Effector CD8-positive, alpha-beta T cell (primary cell): ENCODE measurements around the gene ANO8.
"Not testable (repeated sequence)": the region's sequence is repeated elsewhere in the genome, so short reads cannot be mapped to it uniquely, and the experiment has no call there.

ENCODE experiments used
- DNase-seq: peaks from one replicate; lab custom pipeline; 2025; lab: John Stamatoyannopoulos, UW

ANO8 gene

GRCh38 chr19:17309198-17309964, 25.3 kb downstream of the ANO8 start, which contains the start of gene DDA1:
TSS of gene DDA1 (plus strand) at chr19:17309563. CDS start at chr19:17309655, 92 bp downstream.
- DNase-seq: peak; percentile 98

- no peak for DNase-seq
Observed at GRCh38 chr19:17307876-17308377, 26.7 kb downstream of the ANO8 start.

- DNase-seq: no peak
Observed at GRCh38 chr19:17306285-17306714, 28.4 kb downstream of the ANO8 start.

GRCh38 chr19:17305517-17306284, 29.0 kb downstream of the ANO8 start, which contains the start of gene MRPL34:
TSS of gene MRPL34 (plus strand) at chr19:17305872. CDS start at chr19:17305893, 21 bp downstream.
- peak; percentile 87 for DNase-seq

GRCh38 chr19:17305216-17305516, 29.5 kb downstream of the ANO8 start:
- DNase-seq: no peak

- DNase-seq: no peak
Observed at GRCh38 chr19:17304386-17305215, 30.1 kb downstream of the ANO8 start.

GRCh38 chr19:17303940-17304267, 30.8 kb downstream of the ANO8 start:
- DNase-seq: no peak

GRCh38 chr19:17303167-17303939, 31.3 kb downstream of the ANO8 start, which contains the start of gene ABHD8:
TSS of gene ABHD8 (minus strand) at chr19:17303425. CDS start at chr19:17301616, 1,809 bp downstream.
- DNase-seq: peak; percentile 92

- DNase-seq: peak; percentile 45
Observed at GRCh38 chr19:17302391-17303166, 32.1 kb downstream of the ANO8 start.

GRCh38 chr19:17300992-17301619, 33.5 kb downstream of the ANO8 start:
- DNase-seq: no peak

GRCh38 chr19:17296976-17297375, 37.7 kb downstream of the ANO8 start:
- no peak for DNase-seq

GRCh38 chr19:17296273-17296672, 38.4 kb downstream of the ANO8 start:
- no peak for DNase-seq

GRCh38 chr19:17295551-17295950, 39.1 kb downstream of the ANO8 start:
- DNase-seq: not testable (repeated sequence)

- peak; percentile 37 for DNase-seq
Observed at GRCh38 chr19:17294051-17294891, 40.4 kb downstream of the ANO8 start.

- DNase-seq: no peak
Observed at GRCh38 chr19:17293605-17294004, 41.0 kb downstream of the ANO8 start.

- peak; percentile 76 for DNase-seq
Observed at GRCh38 chr19:17292301-17293074, 42.2 kb downstream of the ANO8 start.

- DNase-seq: peak; percentile 6
Observed at GRCh38 chr19:17289489-17289888, 45.2 kb downstream of the ANO8 start.

GRCh38 chr19:17286752-17287151, 47.9 kb downstream of the ANO8 start:
- DNase-seq: no peak
